ENCODE results near the gene NTNG1. TPM values are rescaled to one million over a fixed set of nuclear protein-coding genes. Genes with fewer than 3 reads are reported as not detected.

Gene NTNG1
- total RNA-seq, 6 experiments from 2014 or later, result not detected

DNA sequence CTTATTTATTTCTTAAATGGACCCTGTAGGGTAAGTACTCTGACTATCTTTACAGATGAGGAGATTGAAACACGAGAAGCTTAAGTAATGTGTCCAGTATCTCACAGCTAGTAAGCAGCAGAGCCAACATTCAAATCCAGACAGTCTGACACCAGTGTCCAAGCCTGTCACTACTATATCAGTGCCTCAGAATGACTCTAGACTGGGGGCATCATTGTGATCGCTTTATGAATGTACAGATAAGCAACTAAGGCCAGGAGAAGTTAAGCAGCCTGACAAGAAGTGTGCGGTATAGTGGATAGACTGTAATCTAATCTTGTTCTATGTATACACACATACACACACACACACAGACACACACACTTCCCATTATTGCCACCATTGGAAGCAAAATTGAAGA is 158.7 kb downstream of the NTNG1 start:
- H3K36me3 ChIP-seq, result no peaks in the 10 kb centered on the region
- no peaks in the 10 kb centered on the region for H3K27me3 ChIP-seq
- H3K27ac ChIP-seq, result no peak overlapping the region
- ATAC-seq, result no peak
- no peaks in the 10 kb centered on the region for H3K9me3 ChIP-seq
- intact Hi-C loops (cut with DNase I), result no loop called here
- no peak overlapping the region for H3K4me3 ChIP-seq
- 49% methylated on average over 3 of the region's 3 CpGs for WGBS (ENCODE audit: insufficient coverage, low coverage, low lambda C conversion rate, missing lambda C conversion rate)
- no peak for DNase-seq
- no peak for TF ChIP-seq POLR2A (IDR thresholded peaks at IDR 0.05)
- TF ChIP-seq, protein P1, sequence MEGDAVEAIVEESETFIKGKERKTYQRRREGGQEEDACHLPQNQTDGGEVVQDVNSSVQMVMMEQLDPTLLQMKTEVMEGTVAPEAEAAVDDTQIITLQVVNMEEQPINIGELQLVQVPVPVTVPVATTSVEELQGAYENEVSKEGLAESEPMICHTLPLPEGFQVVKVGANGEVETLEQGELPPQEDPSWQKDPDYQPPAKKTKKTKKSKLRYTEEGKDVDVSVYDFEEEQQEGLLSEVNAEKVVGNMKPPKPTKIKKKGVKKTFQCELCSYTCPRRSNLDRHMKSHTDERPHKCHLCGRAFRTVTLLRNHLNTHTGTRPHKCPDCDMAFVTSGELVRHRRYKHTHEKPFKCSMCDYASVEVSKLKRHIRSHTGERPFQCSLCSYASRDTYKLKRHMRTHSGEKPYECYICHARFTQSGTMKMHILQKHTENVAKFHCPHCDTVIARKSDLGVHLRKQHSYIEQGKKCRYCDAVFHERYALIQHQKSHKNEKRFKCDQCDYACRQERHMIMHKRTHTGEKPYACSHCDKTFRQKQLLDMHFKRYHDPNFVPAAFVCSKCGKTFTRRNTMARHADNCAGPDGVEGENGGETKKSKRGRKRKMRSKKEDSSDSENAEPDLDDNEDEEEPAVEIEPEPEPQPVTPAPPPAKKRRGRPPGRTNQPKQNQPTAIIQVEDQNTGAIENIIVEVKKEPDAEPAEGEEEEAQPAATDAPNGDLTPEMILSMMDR (IDR thresholded peaks at IDR 0.05), result no peak
- no peaks in the 10 kb centered on the region for H3K4me1 ChIP-seq

DNA sequence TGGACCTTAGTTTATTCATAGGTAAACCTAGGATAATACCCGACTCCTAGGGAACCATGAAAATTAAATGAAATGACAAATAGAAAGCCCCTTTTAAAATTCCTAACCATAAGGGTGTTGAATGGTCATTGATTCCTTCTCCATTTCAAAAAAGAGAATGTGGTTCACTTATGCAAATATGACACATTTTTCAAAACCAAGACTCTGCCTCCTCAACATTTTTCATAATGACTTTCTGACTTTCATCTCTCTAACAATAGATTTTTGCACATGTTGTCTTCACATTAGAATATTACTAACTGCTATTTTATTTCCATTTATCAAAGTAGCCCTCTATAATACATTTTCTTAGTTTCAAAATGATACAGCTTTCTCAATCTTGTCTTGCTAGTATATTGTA is 169.1 kb downstream of the NTNG1 start:
- H3K27ac ChIP-seq, result no peak overlapping the region
- 15% methylated on average over 1 of the region's 1 CpG for WGBS (ENCODE audit: insufficient coverage, low coverage, low lambda C conversion rate, missing lambda C conversion rate)
- no peak for TF ChIP-seq POLR2A (IDR thresholded peaks at IDR 0.05)
- TF ChIP-seq, protein P1 (IDR thresholded peaks at IDR 0.05), result no peak
- H3K36me3 ChIP-seq, result no peaks in the 10 kb centered on the region
- intact Hi-C loops (cut with DNase I), result no loop called here
- DNase-seq (no peak), ATAC-seq (no peak)
- no peaks in the 10 kb centered on the region for H3K27me3 ChIP-seq
- no peaks in the 10 kb centered on the region for H3K9me3 ChIP-seq
- H3K4me1 ChIP-seq, result no peaks in the 10 kb centered on the region
- H3K4me3 ChIP-seq, result no peak overlapping the region

DNA sequence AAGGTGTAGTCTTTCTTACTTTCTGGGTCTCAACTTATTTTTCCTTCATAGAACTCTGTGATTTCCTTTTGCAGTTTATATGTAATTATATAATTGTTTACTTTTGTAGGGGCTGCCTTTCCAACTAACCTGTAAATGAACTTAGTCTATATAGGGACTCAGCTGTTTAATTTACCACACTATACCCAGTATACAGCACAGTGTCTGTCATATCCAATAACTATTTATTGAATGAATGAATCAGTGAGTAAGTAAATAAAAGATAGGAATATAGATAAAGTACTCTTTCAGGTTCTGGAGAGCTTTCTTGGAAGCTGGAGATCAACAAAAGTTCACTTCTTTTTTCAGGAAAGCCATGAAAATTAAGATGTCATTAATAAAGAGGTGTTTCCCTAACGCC is 174.8 kb downstream of the NTNG1 start:
- no peaks in the 10 kb centered on the region for H3K27me3 ChIP-seq
- no peaks in the 10 kb centered on the region for H3K4me1 ChIP-seq
- TF ChIP-seq, protein P1 (IDR thresholded peaks at IDR 0.05), result no peak
- TF ChIP-seq POLR2A (IDR thresholded peaks at IDR 0.05), result no peak
- no peaks in the 10 kb centered on the region for H3K9me3 ChIP-seq
- no peaks in the 10 kb centered on the region for H3K36me3 ChIP-seq
- no peak for ATAC-seq
- 0% methylated on average over 1 of the region's 1 CpG for WGBS (ENCODE audit: insufficient coverage, low coverage, low lambda C conversion rate, missing lambda C conversion rate)
- intact Hi-C loops (cut with DNase I), result no loop called here
- H3K4me3 ChIP-seq, result no peak overlapping the region
- no peak for DNase-seq
- no peak overlapping the region for H3K27ac ChIP-seq

DNA sequence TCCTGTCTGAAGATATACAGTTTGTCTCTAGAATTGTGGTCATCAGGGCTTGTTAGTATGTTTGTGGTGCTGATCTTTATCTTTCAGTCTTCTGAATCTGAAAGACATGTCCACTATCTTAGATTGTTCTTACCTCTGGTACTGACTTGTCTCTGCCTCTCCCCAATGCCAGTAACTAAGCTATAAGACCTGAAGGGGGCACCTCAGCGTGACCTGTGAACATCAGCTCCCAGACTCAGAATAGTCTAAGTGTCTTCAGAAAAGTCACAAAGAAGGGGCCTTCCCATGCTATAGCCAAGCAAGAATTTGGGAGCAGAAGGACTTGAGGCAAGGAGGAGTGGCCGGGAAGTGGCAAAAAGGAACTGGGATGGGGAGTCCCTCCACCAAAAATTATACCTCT is 178.1 kb downstream of the NTNG1 start:
- H3K9me3 ChIP-seq, result no peaks in the 10 kb centered on the region
- ATAC-seq, result no peak
- TF ChIP-seq POLR2A (IDR thresholded peaks at IDR 0.05), result no peak
- TF ChIP-seq, protein P1 (IDR thresholded peaks at IDR 0.05), result no peak
- no peaks in the 10 kb centered on the region for H3K27me3 ChIP-seq
- intact Hi-C loops (cut with DNase I), result no loop called here
- no peak overlapping the region for H3K4me3 ChIP-seq
- no peak overlapping the region for H3K27ac ChIP-seq
- H3K36me3 ChIP-seq, result no peaks in the 10 kb centered on the region
- DNase-seq, result no peak
- 76% methylated on average over 2 of the region's 2 CpGs for WGBS (ENCODE audit: insufficient coverage, low coverage, low lambda C conversion rate, missing lambda C conversion rate)
- no peaks in the 10 kb centered on the region for H3K4me1 ChIP-seq

DNA sequence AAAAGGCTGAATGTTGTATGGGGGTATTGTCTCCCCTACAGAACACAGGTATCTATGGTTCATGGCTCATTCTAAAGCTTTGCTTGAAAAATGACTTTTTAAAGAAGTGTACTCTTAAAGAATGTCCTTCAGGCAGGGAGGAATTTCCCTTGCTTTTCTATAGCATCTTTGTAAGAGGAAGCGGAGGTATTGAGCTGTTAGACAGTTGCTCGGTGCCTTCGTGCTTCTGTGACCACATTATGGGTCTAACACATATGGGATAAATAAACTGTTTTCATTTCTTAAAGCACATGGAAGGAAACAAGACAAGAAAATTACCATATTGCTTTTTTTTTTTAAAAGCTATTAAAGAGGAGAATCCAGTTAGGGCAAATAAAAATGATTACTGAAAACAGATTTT is 182.9 kb downstream of the NTNG1 start:
- DNase-seq (no peak), ATAC-seq (no peak)
- TF ChIP-seq, protein P1 (IDR thresholded peaks at IDR 0.05), result no peak
- TF ChIP-seq POLR2A (IDR thresholded peaks at IDR 0.05), result no peak
- no peaks in the 10 kb centered on the region for H3K36me3 ChIP-seq
- 74% methylated on average over 3 of the region's 3 CpGs for WGBS (ENCODE audit: insufficient coverage, low coverage, low lambda C conversion rate, missing lambda C conversion rate)
- H3K27ac ChIP-seq, result no peak overlapping the region
- H3K4me3 ChIP-seq, result no peak overlapping the region
- H3K9me3 ChIP-seq, result no peaks in the 10 kb centered on the region
- intact Hi-C loops (cut with DNase I), result no loop called here
- H3K27me3 ChIP-seq, result no peaks in the 10 kb centered on the region
- H3K4me1 ChIP-seq, result no peaks in the 10 kb centered on the region

Data from right lobe of liver (tissue), 6 donors.